ENCODE results near the gene DNALI1.

DNA sequence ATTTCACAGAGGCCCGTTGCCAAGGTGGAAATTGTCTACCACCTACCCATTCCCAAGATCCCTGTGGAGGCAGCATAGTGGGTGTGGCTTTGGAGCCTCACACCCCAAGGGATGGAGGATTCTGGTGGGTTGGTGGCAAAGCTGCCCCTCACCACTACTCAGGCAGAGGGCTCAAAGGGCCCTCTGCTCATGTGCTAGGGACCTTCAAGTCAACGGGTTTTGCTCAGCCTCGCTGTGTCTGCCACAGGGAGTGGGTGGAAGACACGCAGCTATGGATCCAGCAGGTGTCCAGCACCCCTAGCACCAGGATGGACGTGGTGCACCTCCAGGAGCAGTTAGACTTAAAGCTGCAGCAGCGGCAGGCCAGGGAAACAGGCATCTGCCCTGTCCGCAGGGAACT lies 2.3 kb downstream of the DNALI1 start:
- TF ChIP-seq, protein P1, sequence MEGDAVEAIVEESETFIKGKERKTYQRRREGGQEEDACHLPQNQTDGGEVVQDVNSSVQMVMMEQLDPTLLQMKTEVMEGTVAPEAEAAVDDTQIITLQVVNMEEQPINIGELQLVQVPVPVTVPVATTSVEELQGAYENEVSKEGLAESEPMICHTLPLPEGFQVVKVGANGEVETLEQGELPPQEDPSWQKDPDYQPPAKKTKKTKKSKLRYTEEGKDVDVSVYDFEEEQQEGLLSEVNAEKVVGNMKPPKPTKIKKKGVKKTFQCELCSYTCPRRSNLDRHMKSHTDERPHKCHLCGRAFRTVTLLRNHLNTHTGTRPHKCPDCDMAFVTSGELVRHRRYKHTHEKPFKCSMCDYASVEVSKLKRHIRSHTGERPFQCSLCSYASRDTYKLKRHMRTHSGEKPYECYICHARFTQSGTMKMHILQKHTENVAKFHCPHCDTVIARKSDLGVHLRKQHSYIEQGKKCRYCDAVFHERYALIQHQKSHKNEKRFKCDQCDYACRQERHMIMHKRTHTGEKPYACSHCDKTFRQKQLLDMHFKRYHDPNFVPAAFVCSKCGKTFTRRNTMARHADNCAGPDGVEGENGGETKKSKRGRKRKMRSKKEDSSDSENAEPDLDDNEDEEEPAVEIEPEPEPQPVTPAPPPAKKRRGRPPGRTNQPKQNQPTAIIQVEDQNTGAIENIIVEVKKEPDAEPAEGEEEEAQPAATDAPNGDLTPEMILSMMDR (IDR thresholded peaks at IDR 0.05) = no peak
- no peak for TF ChIP-seq EZH2 (IDR thresholded peaks at IDR 0.05)
- TF ChIP-seq EZH2phosphoT487 (IDR thresholded peaks at IDR 0.05) = no peak

Data from neural progenitor cell (in vitro differentiated cells).